ENCODE results near the gene UBE2Q2. TPM values are rescaled to one million over a fixed set of nuclear protein-coding genes. Genes with fewer than 3 reads are reported as not detected.

Gene UBE2Q2
- 53.4 TPM for total RNA-seq

DNA sequence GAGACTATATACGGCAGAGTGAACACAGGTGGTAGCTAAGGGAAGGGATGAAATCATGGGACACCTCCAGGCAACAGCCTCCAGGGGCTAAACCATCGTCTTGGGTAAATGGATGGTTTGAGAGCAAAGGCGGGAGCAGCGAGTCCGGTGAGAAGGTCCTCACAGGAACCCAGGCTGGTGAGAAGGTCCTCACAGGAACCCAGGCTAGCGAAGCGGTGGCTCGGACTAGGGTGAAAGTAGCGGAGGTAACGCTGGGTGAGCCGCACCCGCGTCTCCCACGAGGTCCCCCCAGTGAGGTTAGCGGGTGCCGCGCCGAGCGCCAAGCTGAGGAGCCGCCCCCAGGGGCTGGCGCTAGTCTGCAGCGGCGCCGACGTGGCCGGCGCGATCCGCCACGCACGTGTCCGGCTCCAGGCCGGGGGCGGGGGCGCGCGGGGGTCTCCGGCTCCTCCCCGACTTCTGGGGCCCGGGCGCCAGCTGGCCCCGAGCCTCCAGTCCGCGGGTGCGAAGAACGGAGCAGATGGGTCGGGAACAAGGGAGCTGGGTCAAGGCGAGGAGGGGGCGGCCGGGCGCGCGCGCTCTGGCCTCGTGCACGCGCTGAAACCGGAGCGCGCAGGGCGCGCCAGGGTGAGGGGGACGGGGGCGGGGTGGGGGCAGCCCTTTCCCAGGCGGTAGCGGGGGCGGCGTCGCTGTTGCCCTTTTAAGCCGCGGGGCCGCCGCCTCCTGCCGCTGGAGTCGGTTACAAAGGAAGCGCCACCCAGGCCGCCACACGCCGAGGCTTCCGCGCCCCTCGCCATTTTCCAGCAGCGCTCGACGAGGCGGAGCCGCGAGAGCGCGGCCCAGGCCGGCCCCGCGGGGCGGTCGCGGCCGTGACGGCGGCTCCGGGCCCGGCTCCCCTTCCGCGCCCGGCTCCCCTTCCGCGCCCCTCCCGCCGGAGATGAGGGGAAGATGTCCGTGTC lies at the start of gene UBE2Q2:
Gene UBE2Q2 (plus strand): TSS at position 726 of the 956 bp plus-strand sequence. CDS start 220 bp downstream, at position 946.

DNA sequence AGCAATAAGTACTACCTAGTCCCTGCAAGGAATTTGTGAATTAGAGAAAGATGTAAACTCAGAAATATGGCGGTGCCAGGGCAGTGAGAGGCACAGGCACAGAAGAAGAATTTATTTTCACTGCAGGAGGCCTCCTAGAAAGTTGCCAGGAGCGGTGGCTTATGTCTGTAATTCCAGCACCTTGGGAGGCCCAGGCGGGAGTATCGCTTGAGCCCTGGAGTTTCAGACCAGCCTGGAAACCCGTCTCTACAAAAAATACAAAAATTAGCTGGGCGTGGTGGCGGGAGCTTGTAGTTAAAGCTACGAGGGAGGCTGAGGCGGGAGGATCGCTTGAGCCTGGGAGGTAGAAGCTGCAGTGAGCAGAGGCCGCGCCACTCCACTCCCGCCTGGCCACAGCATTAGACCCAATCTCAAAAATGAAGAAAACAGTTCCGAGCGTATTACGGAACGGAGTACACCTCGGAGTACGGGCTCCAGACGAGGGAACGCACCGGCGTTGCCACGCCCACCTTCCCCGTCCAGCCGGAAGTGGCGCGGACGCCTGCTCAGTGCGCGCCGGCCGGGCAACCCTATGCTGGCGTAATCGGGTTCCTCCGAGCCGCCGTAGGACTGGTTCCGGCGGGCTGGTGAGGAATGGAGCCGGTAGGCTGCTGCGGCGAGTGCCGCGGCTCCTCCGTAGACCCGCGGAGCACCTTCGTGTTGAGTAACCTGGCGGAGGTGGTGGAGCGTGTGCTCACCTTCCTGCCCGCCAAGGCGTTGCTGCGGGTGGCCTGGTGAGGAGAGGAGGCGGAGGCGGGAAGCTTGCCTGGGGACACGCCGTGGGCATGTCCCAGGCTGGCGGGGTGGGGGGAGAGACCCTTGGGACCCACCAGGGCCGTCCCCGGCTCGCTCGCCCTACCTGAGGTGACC lies 60.3 kb downstream of the UBE2Q2 start, which contains the start of gene FBXO22:
Gene FBXO22 (plus strand): TSS at position 548 of the 909 bp plus-strand sequence. CDS start 86 bp downstream, at position 634.

Other genes starting within 250 kb of the UBE2Q2 start
- 26.4 TPM for gene SNUPN, start 217.7 kb upstream of the UBE2Q2 start, total RNA-seq
- gene IMP3, start 203.2 kb upstream of the UBE2Q2 start, total RNA-seq, result 76.1 TPM
- gene SNX33, start 195.5 kb upstream of the UBE2Q2 start, total RNA-seq, result 12.7 TPM
- gene CSPG4, start 130.6 kb upstream of the UBE2Q2 start, total RNA-seq, result 25.8 TPM
- 36.5 TPM for gene FBXO22, start 60.4 kb downstream of the UBE2Q2 start, total RNA-seq
- 2.3 TPM for gene NRG4, start 169.0 kb downstream of the UBE2Q2 start, total RNA-seq
- gene TMEM266, start 216.5 kb downstream of the UBE2Q2 start, total RNA-seq, result 1.1 TPM